Activated CD8-positive, alpha-beta T cell treated with anti-CD3 and anti-CD28 coated beads for 36 hours (primary cell): ENCODE results near the gene ST8SIA4. TPM values are rescaled to one million over a fixed set of nuclear protein-coding genes. Genes with fewer than 3 reads are reported as not detected.

Experiments
- ATAC-seq: fragments of 200-7000 bp; cut with Tn5 transposase; one replicate; pipeline ENCODE4 v1.10.0; 2021; ENCODE audit warnings: mild to moderate bottlenecking, moderate library complexity
- CTCF ChIA-PET: fragments of 350-600 bp; sonication (Branson Sonifier 250); formaldehyde crosslinking; loops from one replicate; lab custom pipeline; 2021; ENCODE audit warnings: antibody characterized with exemption; lab: Charles Lee
- POLR2A ChIA-PET: fragments of 350-600 bp; sonication (Branson Sonifier 250); formaldehyde crosslinking; loops from one replicate; lab custom pipeline; 2021; ENCODE audit warnings: antibody characterized with exemption; lab: Charles Lee
- DNase-seq: peaks from one replicate; pipeline ENCODE4 v3.0.0-alpha.2; 2020
- H3K27ac Mint-ChIP-seq: one replicate; pipeline ENCODE4 v1.8.0; 2021; ENCODE audit warnings: mild to moderate bottlenecking, mixed read lengths
- H3K27me3 Mint-ChIP-seq: one replicate; pipeline ENCODE4 v1.8.0; 2021; ENCODE audit warnings: mixed read lengths
- H3K36me3 Mint-ChIP-seq: one replicate; pipeline ENCODE4 v1.8.0; 2021; ENCODE audit warnings: low read depth, mixed read lengths
- H3K4me1 Mint-ChIP-seq: one replicate; pipeline ENCODE4 v1.8.0; 2021; ENCODE audit warnings: low read depth, mixed read lengths
- H3K4me3 Mint-ChIP-seq: one replicate; pipeline ENCODE4 v1.8.0; 2021; ENCODE audit warnings: mild to moderate bottlenecking, moderate library complexity, mixed read lengths
- H3K9me3 Mint-ChIP-seq: one replicate; pipeline ENCODE4 v1.8.0; 2021; ENCODE audit warnings: mixed read lengths
- CTCF ChIP-seq: fragments of 200-600 bp; IDR thresholded peaks from one replicate; pipeline ENCODE4 v1.8.0; 2022; ENCODE audit warnings: antibody characterized with exemption, mild to moderate bottlenecking
- intact Hi-C: fragments of 100-400 bp; cut with micrococcal nuclease; formaldehyde crosslinking; loops from one replicate; pipeline ENCODE4 v1.10.0; 2022
- total RNA-seq, 2 experiments: library from RNA; stranded (reverse); gene quantifications; one replicate each; pipeline ENCODE4 v1.2.3, GENCODE V29; 2021

ST8SIA4 gene
- total RNA-seq, 2 experiments from 2014 or later, result 31.6 to 34.1 TPM

DNA sequence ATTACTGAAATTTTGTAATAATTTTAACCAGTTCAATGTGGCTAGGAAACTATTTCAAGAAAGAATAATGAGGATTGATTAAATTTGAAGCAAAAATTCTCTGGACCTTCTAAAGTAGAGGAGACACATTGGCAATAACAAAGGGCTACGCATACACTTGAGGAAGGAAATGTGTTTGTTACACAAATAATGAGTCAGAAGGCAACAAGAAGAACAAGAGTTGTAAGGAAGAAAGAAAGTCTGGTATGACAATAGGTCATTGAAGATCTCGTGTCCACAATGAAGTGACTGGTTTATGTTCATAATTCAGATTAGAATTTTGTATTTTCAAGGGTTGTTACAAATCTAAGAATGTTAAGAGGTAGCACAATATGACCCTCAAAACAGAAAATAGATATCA lies 25.8 kb downstream of the ST8SIA4 start:
- DNase-seq (no peak), ATAC-seq (no peak)
- POLR2A ChIA-PET, result no interaction called here
- TF ChIP-seq CTCF, result no peak
- no peak overlapping the region for H3K4me3 Mint-ChIP-seq
- no peak overlapping the region for H3K27ac Mint-ChIP-seq
- H3K4me1 Mint-ChIP-seq, result peaks cover 50% of the 10 kb centered on the region
- H3K27me3 Mint-ChIP-seq, result no peaks in the 10 kb centered on the region
- H3K36me3 Mint-ChIP-seq, result peaks cover 68% of the 10 kb centered on the region
- H3K9me3 Mint-ChIP-seq, result peaks cover 9% of the 10 kb centered on the region
- intact Hi-C loops, result no loop called here
- CTCF ChIA-PET, result interaction anchor here (1.5 kb wide), 1 partner anchor 25 kb away, joined by 5 read pairs; the partner anchor contains the start of gene ST8SIA4

DNA sequence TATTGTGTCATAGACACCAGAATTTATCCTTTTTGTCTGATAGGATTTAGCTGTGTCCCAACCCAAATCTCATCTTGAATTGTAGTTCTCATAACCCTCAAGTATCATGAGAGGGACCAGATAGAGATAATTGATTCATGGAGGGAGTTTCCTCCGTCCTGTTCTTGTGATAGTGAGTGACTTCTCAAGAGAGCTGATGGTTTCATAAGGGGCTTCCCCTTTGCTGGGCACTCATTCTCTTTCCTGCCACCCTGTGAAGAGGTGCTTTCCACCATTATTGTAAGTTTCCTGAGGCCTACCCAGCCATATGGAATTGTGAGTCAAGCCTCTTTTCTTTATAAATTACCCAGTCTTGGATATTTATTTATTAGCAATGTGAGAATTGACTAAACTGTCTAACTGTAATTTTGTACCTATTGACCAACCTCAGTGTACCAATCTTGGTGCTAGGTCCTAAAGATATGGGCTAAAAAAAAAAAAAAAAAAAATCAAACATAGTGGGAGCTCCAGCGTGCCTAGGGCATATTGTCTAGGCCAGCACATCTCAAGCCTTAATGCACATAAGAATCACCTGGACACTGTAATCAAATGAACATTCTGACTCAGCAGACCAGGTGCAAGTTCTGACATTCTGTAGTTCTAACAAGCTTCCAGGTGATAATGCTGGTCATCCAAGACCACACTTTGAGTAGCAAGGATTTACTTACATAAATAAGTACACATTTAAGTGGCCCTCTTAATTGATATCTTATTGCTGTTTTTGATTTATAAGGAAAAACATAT lies 30.5 kb downstream of the ST8SIA4 start:
- Mint-ChIP-seq H3K27me3 (no peaks in the 10 kb centered on the region), H3K4me1 (peaks cover 62% of the 10 kb centered on the region), H3K9me3 (peaks cover 19% of the 10 kb centered on the region), H3K36me3 (peaks cover 72% of the 10 kb centered on the region), H3K27ac (peak overlapping the region; percentile 80), H3K4me3 (no peak overlapping the region)
- CTCF ChIA-PET, result interaction anchor here (1.2 kb wide), 2 partner anchors 13 to 29 kb away, joined by 3 to 5 read pairs; no protein-coding TSS in a partner anchor
- intact Hi-C loops, result no loop called here
- TF ChIP-seq CTCF, result no peak
- ATAC-seq (peak; percentile 94), DNase-seq (peak; percentile 57)
- POLR2A ChIA-PET, result interaction anchor here (0.7 to 1.8 kb wide), 5 partner anchors 13 to 31 kb away, joined by 3 to 8 read pairs (median 3); partner anchors contain the start of gene ST8SIA4

GRCh38 chr5:100867039-100867562 lies 36.0 kb downstream of the ST8SIA4 start:
- TF ChIP-seq CTCF, result no peak
- peaks cover 64% of the 10 kb centered on the region for H3K4me1 Mint-ChIP-seq
- intact Hi-C loops, result no loop called here
- ChIA-PET POLR2A (no interaction called here), CTCF (no interaction called here)
- H3K4me3 Mint-ChIP-seq, result no peak overlapping the region
- peaks cover 66% of the 10 kb centered on the region for H3K36me3 Mint-ChIP-seq
- H3K9me3 Mint-ChIP-seq, result peaks cover 21% of the 10 kb centered on the region
- H3K27ac Mint-ChIP-seq, result peak overlapping the region; percentile 8
- ATAC-seq (no peak), DNase-seq (no peak)
- no peaks in the 10 kb centered on the region for H3K27me3 Mint-ChIP-seq

DNA sequence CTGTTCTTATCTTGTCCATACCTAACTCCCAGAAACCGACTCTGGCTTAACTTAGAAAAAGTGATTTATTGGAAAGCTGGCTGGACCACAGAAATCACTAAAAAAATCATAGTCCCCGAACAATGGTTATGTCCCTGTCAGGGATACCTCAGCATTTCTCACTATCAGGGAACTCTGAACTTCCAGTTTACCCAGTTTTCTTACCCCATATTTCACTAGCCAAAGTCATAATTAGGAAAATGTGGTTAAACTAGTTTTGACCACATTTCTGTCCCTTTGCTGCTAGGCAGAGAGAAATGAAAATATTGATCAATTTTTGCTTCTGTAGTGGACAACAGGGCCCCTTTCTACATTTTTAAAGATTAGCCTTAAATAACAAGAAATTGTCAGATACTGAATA lies 38.2 kb downstream of the ST8SIA4 start:
- CTCF ChIA-PET, result no interaction called here
- H3K36me3 Mint-ChIP-seq, result peaks cover 62% of the 10 kb centered on the region

More for the DNA sequence above, 38.2 kb downstream of the ST8SIA4 start:
- Mint-ChIP-seq H3K27ac (peak overlapping the region; percentile 44), H3K4me1 (peaks cover 75% of the 10 kb centered on the region), H3K9me3 (peaks cover 16% of the 10 kb centered on the region), H3K27me3 (no peaks in the 10 kb centered on the region), H3K4me3 (no peak overlapping the region)
- intact Hi-C loops, result no loop called here
- ATAC-seq, result no peak
- DNase-seq, result no peak
- no peak for TF ChIP-seq CTCF
- POLR2A ChIA-PET, result interaction anchor here (10.6 kb wide), 1 partner anchor 37 kb away, joined by 124 read pairs; the partner anchor contains the start of gene ST8SIA4
